Activated CD4-positive, alpha-beta T cell treated with anti-CD3 and anti-CD28 coated beads, Interleukin-2, amount 10 ng/mL, durations not matched to agents 7 days and 5 days (primary cell): ENCODE data around the gene FBP2. TPM values are rescaled to one million over a fixed set of nuclear protein-coding genes. Genes with fewer than 3 reads are reported as not detected.
A peak's percentile ranks its signal among the peaks of the same experiment; 100 is the strongest.

Experiments
- CTCF ChIA-PET: fragments of 350-600 bp; sonication (Branson Sonifier 250); formaldehyde crosslinking; loops from one replicate; lab custom pipeline; 2021; ENCODE audit warnings: antibody characterized with exemption; lab: Charles Lee
- POLR2A ChIA-PET: fragments of 350-600 bp; sonication (Branson Sonifier 250); formaldehyde crosslinking; loops from one replicate; lab custom pipeline; 2021; ENCODE audit warnings: antibody characterized with exemption; lab: Charles Lee
- DNase-seq: peaks from one replicate; pipeline ENCODE4 v3.0.0-alpha.2; 2020
- H3K27ac Mint-ChIP-seq: one replicate; pipeline ENCODE4 v1.8.0; 2021; ENCODE audit warnings: mild to moderate bottlenecking, moderate library complexity, mixed read lengths
- H3K27me3 Mint-ChIP-seq: one replicate; pipeline ENCODE4 v1.8.0; 2021; ENCODE audit warnings: mixed read lengths
- H3K36me3 Mint-ChIP-seq: one replicate; pipeline ENCODE4 v1.8.0; 2021; ENCODE audit warnings: low read depth, mixed read lengths
- H3K4me1 Mint-ChIP-seq: one replicate; pipeline ENCODE4 v1.8.0; 2021; ENCODE audit warnings: mixed read lengths
- H3K4me3 Mint-ChIP-seq: one replicate; pipeline ENCODE4 v1.8.0; 2021; ENCODE audit warnings: mild to moderate bottlenecking, moderate library complexity, mixed read lengths
- H3K9me3 Mint-ChIP-seq: one replicate; pipeline ENCODE4 v1.8.0; 2021; ENCODE audit warnings: mixed read lengths
- total RNA-seq, 2 experiments: library from RNA; stranded (reverse); gene quantifications; one replicate each; pipeline ENCODE4 v1.2.3, GENCODE V29; 2021

Gene FBP2
- total RNA-seq = not detected

DNA sequence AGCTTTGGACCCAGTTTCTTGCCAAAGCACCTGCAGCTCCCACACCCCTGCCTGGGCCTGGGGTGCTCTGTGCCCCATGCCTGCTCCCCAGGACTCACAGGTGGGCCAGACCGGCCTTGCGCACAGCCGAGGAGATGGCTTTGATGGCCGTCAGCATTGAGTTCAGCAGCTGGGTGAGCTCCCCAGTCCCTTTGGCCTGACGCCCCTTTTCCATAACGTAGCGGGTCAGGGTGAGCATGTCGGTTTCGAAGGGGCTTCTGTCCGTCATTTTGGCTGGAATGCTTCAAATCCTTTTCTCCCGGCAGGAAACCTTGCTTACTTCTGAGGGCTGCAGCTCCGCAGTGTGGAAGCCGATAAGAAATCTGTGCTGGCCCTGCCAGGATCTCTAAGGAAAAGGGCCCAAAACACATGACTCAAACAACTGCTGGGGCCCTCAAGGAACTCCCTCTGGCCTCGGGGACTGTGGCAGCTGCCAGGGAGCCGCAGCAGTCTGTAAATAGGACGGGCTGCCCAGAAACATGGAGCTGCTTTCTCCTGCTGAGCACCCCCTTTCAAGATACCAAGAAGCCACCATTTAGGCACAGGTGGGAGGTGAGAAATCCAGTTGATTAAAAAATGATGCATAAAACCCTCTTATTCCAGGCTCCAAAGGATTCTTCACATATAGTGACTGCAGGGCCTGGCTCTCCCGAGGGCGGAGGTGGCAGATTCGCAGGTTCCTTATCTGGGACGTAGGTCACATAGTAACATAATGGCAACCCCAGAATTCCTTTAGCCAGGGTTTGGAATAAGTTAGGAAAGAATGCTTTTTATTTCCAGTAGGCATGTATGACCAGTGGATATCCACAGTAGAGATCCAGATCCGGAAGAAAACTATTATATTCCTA is at the start of gene FBP2:
Gene FBP2, minus strand, starts transcription at position 366 of the 887 bp plus-strand sequence. Its CDS starts 98 bp downstream, at position 268.
- ChIA-PET CTCF (interaction anchor here (1.4 kb wide), 1 partner anchor 18 kb away, joined by 3 read pairs; no protein-coding TSS in a partner anchor), POLR2A (no interaction called here)
- no peaks in the 10 kb centered on the region for H3K36me3 Mint-ChIP-seq
- H3K4me1 Mint-ChIP-seq = no peaks in the 10 kb centered on the region
- no peak within 1 kb of the TSS for H3K4me3 Mint-ChIP-seq
- no peak for DNase-seq
- H3K27me3 Mint-ChIP-seq = peaks cover 8% of the 10 kb centered on the region
- H3K27ac Mint-ChIP-seq = no peak within 1 kb of the TSS
- no peaks in the 10 kb centered on the region for H3K9me3 Mint-ChIP-seq

DNA sequence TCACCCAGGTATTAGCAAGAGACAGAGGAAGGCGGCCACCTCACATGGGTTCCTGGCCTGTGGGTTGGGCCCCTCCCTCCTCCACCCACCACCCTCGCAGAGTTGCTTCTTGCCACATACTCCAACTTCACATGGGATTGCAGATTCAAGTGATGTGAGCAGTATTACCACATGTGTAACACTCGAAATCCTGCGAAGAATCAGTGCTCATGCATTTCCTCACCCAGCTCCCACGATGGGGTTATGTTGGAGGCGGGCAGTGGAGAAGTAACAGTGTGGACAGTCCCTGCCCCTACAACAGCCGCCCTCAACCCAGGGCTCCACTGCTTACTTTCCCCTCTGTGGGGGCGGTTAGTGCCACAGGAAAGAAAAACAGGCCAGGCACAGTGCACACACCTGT is 49.6 kb upstream of the FBP2 start:
- Mint-ChIP-seq H3K27me3 (peaks cover 24% of the 10 kb centered on the region), H3K9me3 (no peaks in the 10 kb centered on the region), H3K36me3 (peaks cover 3% of the 10 kb centered on the region), H3K27ac (no peak overlapping the region), H3K4me1 (peaks cover 18% of the 10 kb centered on the region), H3K4me3 (no peak overlapping the region)
- ChIA-PET CTCF (no interaction called here), POLR2A (no interaction called here)
- no peak for DNase-seq

DNA sequence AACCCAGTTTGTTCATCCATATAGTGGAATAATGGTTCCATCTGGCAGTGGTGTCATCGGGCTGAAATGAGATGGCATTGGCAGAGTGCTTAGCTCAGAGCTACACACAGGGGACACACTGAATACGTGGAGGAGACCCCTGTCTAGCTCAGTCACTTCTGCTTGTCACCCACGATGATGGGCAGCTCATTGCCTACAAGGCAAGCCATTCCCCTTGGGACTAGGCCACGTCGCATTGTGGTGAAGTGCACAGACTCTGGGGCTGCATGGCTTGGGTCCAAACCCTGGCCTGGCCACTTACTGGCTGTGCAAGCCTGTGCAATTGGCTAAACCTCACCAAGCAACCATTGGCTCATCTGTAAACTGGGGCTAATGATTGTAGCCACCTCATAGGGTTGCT is 48.9 kb upstream of the FBP2 start:
- H3K4me1 Mint-ChIP-seq = peaks cover 19% of the 10 kb centered on the region
- ChIA-PET POLR2A (no interaction called here), CTCF (interaction anchor here (0.6 kb wide), 1 partner anchor 1531 kb away, joined by 6 read pairs; no protein-coding TSS in a partner anchor)
- no peak for DNase-seq
- H3K27me3 Mint-ChIP-seq = peaks cover 28% of the 10 kb centered on the region
- H3K36me3 Mint-ChIP-seq = peaks cover 3% of the 10 kb centered on the region
- H3K27ac Mint-ChIP-seq = no peak overlapping the region
- H3K9me3 Mint-ChIP-seq = no peaks in the 10 kb centered on the region
- no peak overlapping the region for H3K4me3 Mint-ChIP-seq

DNA sequence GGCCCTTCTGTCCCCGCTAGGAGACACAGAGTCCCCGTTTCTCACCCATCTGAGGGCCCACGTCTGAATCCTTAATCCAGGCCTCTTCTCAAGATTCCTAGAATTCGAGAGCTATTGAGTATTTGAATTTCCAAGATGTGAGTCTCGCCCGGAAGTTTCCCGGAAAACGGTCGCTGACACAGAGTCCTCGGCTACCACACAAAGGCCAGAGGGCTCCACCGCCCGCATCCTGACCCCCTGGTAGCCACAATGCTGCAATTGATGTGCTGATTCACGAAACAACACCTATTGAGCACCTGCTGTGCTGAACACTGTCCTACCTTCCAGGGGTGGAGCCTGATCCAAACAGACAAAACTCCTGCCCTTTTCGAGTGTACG is 46.4 kb upstream of the FBP2 start:
- H3K4me3 Mint-ChIP-seq = peak overlapping the region; percentile 77
- ChIA-PET POLR2A (no interaction called here), CTCF (no interaction called here)
- DNase-seq = no peak
- H3K36me3 Mint-ChIP-seq = peaks cover 3% of the 10 kb centered on the region
- peaks cover 19% of the 10 kb centered on the region for H3K4me1 Mint-ChIP-seq
- no peaks in the 10 kb centered on the region for H3K9me3 Mint-ChIP-seq
- peaks cover 32% of the 10 kb centered on the region for H3K27me3 Mint-ChIP-seq
- no peak overlapping the region for H3K27ac Mint-ChIP-seq

DNA sequence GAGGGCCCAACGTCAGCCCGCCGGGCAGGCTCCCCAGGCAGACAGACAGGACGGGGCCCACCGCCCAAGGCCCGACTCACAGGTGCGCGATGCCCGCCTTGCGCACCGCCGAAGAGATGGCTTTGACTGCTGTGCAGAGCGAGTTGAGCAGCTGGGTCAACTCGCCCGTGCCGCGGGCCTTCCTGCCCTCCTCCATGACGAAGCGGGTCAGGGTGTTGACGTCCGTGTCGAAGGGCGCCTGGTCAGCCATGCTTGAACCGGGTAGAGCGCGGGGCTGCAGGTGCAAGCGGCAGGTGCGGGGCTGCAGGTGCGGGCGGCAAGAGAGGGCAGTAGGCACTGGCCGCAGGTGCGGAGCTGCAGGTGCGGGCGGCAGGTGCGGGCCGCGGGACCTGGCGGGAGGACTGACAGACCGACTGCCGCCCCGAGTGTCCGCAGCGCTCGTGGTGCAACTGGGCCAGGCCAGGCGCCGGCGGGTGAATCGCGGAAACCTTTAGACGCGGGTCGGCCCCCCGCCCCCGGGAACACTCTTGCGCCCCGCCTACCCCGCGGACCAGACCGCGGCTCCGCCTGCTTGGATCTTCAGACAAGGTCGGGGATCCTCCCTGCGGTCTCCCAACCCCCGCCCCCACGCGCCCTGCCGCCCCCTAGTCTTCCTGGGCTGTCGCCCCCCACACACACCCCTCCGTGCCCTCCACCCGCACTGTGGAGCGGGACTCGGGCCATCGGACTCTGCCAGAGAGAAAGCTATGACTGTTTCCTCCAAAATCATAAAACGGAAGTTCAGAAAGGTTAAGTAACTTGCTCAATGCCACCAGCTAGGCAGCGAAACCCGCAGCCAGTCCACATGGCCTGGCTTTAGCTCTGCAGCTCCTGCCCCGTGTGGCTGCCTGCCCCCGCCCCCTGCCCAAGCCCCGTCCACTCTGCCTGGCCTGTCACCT is 45.7 kb upstream of the FBP2 start, which contains the start of gene FBP1:
Gene FBP1, minus strand, starts transcription at position 458 of the 938 bp plus-strand sequence. Its CDS starts 208 bp downstream, at position 250.
- POLR2A ChIA-PET = no interaction called here

GRCh38 chr9:94638335-94639060 is 44.9 kb upstream of the FBP2 start:
- ChIA-PET POLR2A (no interaction called here), CTCF (interaction anchor here (0.6 kb wide), 1 partner anchor 69 kb away, joined by 3 read pairs; no protein-coding TSS in a partner anchor)
- Mint-ChIP-seq H3K36me3 (peaks cover 3% of the 10 kb centered on the region), H3K27me3 (peaks cover 32% of the 10 kb centered on the region), H3K4me3 (peak overlapping the region; percentile 77), H3K4me1 (peaks cover 19% of the 10 kb centered on the region), H3K27ac (peak overlapping the region; percentile 63), H3K9me3 (no peaks in the 10 kb centered on the region)
- DNase-seq = no peak

More for the DNA sequence above, 45.7 kb upstream of the FBP2 start, which contains the start of gene FBP1:
- Mint-ChIP-seq H3K4me1 (peaks cover 19% of the 10 kb centered on the region), H3K9me3 (no peaks in the 10 kb centered on the region), H3K36me3 (peaks cover 3% of the 10 kb centered on the region), H3K27ac (peak within 1 kb of the TSS; percentile 63), H3K27me3 (peaks cover 32% of the 10 kb centered on the region), H3K4me3 (peak within 1 kb of the TSS; percentile 77)
- CTCF ChIA-PET = no interaction called here
- peak; percentile 32 for DNase-seq

GRCh38 chr9:94632737-94633136 is 39.1 kb upstream of the FBP2 start:
- POLR2A ChIA-PET = no interaction called here
- no peak for DNase-seq
- CTCF ChIA-PET = interaction anchor here (0.5 kb wide), 1 partner anchor 334 kb away, joined by 4 read pairs; no protein-coding TSS in a partner anchor
- H3K27me3 Mint-ChIP-seq = peaks cover 34% of the 10 kb centered on the region
- H3K4me3 Mint-ChIP-seq = no peak overlapping the region
- H3K27ac Mint-ChIP-seq = no peak overlapping the region
- H3K36me3 Mint-ChIP-seq = no peaks in the 10 kb centered on the region
- no peaks in the 10 kb centered on the region for H3K4me1 Mint-ChIP-seq
- no peaks in the 10 kb centered on the region for H3K9me3 Mint-ChIP-seq

GRCh38 chr9:94631599-94631998 is 38.0 kb upstream of the FBP2 start:
- H3K27ac Mint-ChIP-seq = no peak overlapping the region
- no peak for DNase-seq
- ChIA-PET POLR2A (no interaction called here), CTCF (interaction anchor here (1.0 kb wide), 1 partner anchor 25 kb away, joined by 3 read pairs; no protein-coding TSS in a partner anchor)
- H3K4me3 Mint-ChIP-seq = no peak overlapping the region
- H3K27me3 Mint-ChIP-seq = peaks cover 29% of the 10 kb centered on the region
- no peaks in the 10 kb centered on the region for H3K36me3 Mint-ChIP-seq
- H3K4me1 Mint-ChIP-seq = no peaks in the 10 kb centered on the region
- H3K9me3 Mint-ChIP-seq = no peaks in the 10 kb centered on the region

DNA sequence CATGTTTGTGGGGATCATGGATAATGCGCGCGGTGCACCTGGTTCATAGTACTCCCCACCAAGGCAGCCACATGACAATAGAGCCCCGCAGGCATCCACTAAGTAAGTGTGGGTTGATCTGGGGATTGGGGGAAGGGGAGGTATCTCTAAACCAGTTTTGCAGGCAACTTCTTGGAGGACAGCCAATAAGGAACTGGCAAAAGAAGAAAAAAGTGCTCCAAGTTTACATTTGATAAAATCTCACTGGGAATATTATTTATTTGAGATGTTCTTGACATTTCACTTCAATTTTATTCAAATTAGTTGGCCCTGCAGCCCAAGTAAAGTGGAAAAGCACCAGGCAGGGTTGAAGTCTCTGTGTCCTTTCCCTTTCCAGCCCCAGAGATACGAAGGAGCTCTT is 37.2 kb upstream of the FBP2 start:
- CTCF ChIA-PET = interaction anchor here (1.3 kb wide), 1 partner anchor 18 kb away, joined by 3 read pairs; no protein-coding TSS in a partner anchor
- POLR2A ChIA-PET = no interaction called here
- H3K4me3 Mint-ChIP-seq = no peak overlapping the region
- DNase-seq = no peak
- H3K27ac Mint-ChIP-seq = no peak overlapping the region
- H3K36me3 Mint-ChIP-seq = no peaks in the 10 kb centered on the region
- H3K4me1 Mint-ChIP-seq = no peaks in the 10 kb centered on the region
- no peaks in the 10 kb centered on the region for H3K9me3 Mint-ChIP-seq
- H3K27me3 Mint-ChIP-seq = peaks cover 29% of the 10 kb centered on the region

DNA sequence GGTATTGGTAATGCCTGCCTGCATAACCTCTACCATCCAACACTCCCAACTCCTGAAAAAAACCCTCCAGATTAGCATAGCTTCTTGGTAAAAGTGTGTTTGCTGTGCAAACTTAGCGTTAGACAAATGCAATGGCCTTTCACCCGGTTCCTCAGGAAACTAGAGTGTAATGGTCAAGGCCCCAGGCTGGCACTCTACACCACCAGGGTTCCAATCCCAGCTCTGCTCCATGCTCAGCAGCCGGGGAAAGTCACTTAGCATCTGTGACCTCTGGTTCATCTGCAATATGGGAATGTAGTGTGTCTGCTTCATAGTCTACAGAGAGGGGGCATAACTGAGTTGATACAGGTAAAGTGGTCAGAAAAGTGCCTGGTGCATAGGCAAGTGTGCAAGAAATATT is 36.7 kb upstream of the FBP2 start:
- ChIA-PET POLR2A (no interaction called here), CTCF (interaction anchor here (1.3 kb wide), 1 partner anchor 19 kb away, joined by 3 read pairs; no protein-coding TSS in a partner anchor)
- Mint-ChIP-seq H3K27me3 (peaks cover 25% of the 10 kb centered on the region), H3K4me1 (no peaks in the 10 kb centered on the region), H3K9me3 (no peaks in the 10 kb centered on the region), H3K36me3 (no peaks in the 10 kb centered on the region), H3K27ac (no peak overlapping the region), H3K4me3 (no peak overlapping the region)
- no peak for DNase-seq

DNA sequence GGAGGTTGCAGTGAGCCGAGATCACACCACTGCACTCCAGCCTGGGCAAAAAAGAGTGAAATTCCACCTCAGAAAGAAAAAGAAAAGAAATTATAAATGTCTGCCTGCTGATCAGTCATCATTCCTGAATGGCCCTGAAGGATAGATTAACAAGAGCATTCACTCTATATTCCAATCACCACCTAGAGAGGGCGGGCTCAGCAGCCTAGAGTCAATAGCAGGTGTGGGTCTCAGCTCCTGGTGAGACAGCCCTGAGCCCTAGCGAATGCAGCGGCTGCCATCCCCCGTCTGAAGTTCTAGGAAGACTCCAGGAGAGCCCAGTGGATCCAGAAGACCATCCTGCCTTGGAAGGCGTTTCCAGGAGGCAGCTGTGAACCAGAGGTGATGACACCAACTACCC is 33.7 kb upstream of the FBP2 start:
- H3K4me1 Mint-ChIP-seq = peaks cover 2% of the 10 kb centered on the region
- no peak overlapping the region for H3K27ac Mint-ChIP-seq
- no peaks in the 10 kb centered on the region for H3K36me3 Mint-ChIP-seq
- H3K27me3 Mint-ChIP-seq = peaks cover 21% of the 10 kb centered on the region
- DNase-seq = no peak
- CTCF ChIA-PET = interaction anchor here (0.6 kb wide), 2 partner anchors 75 to 170 kb away, joined by 3 read pairs; no protein-coding TSS in a partner anchor
- POLR2A ChIA-PET = no interaction called here
- H3K4me3 Mint-ChIP-seq = no peak overlapping the region
- H3K9me3 Mint-ChIP-seq = no peaks in the 10 kb centered on the region

DNA sequence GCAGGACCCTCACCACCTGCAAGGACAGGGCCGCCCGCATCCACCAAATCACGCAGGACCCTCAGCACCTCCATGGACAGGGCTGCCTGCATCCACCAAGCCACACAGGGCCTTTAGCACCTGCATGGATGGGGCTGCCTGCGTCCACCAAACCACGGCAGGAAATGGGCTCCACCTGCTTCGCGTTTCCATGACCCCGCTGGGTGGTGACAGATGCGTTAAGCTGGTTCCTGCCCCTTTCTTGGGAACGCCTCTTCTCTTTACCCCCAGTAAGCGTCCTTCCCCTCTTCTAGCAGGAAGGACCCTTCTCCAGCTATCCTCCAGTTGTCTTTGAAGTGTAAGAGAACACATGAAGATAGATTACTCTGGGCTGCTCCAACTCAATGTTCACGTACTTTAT is 32.2 kb upstream of the FBP2 start:
- H3K4me3 Mint-ChIP-seq = no peak overlapping the region
- DNase-seq = no peak
- ChIA-PET POLR2A (no interaction called here), CTCF (no interaction called here)
- H3K36me3 Mint-ChIP-seq = no peaks in the 10 kb centered on the region
- peaks cover 7% of the 10 kb centered on the region for H3K4me1 Mint-ChIP-seq
- H3K27ac Mint-ChIP-seq = no peak overlapping the region
- no peaks in the 10 kb centered on the region for H3K9me3 Mint-ChIP-seq
- peaks cover 15% of the 10 kb centered on the region for H3K27me3 Mint-ChIP-seq
